HEK293 (cell line): ENCODE results near the gene NLK.

Source experiments
- CTCF ChIP-seq: fragments of 450-650 bp; formaldehyde crosslinking; IDR thresholded peaks from 2 replicates; pipeline ENCODE4 v1.5.1; 2016; ENCODE audit warnings: missing biosample characterization, missing genetic modification characterization
- GLI4 ChIP-seq: fragments of 450-650 bp; formaldehyde crosslinking; IDR thresholded peaks from 2 replicates; pipeline ENCODE4 v1.5.1; 2016; ENCODE audit warnings: missing biosample characterization, missing genetic modification characterization
- GLIS2 ChIP-seq: fragments of 450-650 bp; formaldehyde crosslinking; IDR thresholded peaks from 2 replicates; pipeline ENCODE4 v1.5.1; 2016; ENCODE audit warnings: missing biosample characterization, missing genetic modification characterization
- KLF17 ChIP-seq: fragments of 450-650 bp; formaldehyde crosslinking; IDR thresholded peaks from 2 replicates; pipeline ENCODE4 v1.5.1; 2016; ENCODE audit warnings: missing biosample characterization, missing genetic modification characterization
- MZF1 ChIP-seq: fragments of 450-650 bp; formaldehyde crosslinking; IDR thresholded peaks from 2 replicates; pipeline ENCODE4 v1.5.1; 2017; ENCODE audit warnings: missing biosample characterization, missing genetic modification characterization, borderline replicate concordance
- TCF7L2 ChIP-seq: IDR thresholded peaks from 2 replicates; pipeline ENCODE4 v1.6.1; 2011; ENCODE audit warnings: low read depth, mild to moderate bottlenecking, inconsistent platforms, low read length, moderate library complexity, borderline replicate concordance
- ZNF114 ChIP-seq: fragments of 450-650 bp; formaldehyde crosslinking; IDR thresholded peaks from 2 replicates; pipeline ENCODE4 v1.5.0; 2017; ENCODE audit warnings: missing biosample characterization, missing genetic modification characterization
- ZNF133 ChIP-seq: fragments of 450-650 bp; formaldehyde crosslinking; IDR thresholded peaks from 2 replicates; pipeline ENCODE4 v1.5.1; 2016; ENCODE audit warnings: missing biosample characterization, missing genetic modification characterization
- ZNF138 ChIP-seq: fragments of 450-650 bp; formaldehyde crosslinking; IDR thresholded peaks from 2 replicates; pipeline ENCODE4 v1.5.1; 2016; ENCODE audit warnings: missing biosample characterization, missing genetic modification characterization, borderline replicate concordance
- ZNF214 ChIP-seq: fragments of 450-650 bp; formaldehyde crosslinking; IDR thresholded peaks from 2 replicates; pipeline ENCODE4 v1.5.1; 2017; ENCODE audit warnings: missing biosample characterization, mild to moderate bottlenecking, missing genetic modification characterization, borderline replicate concordance
- ZNF239 ChIP-seq: fragments of 450-650 bp; formaldehyde crosslinking; IDR thresholded peaks from 2 replicates; pipeline ENCODE4 v1.5.1; 2016; ENCODE audit warnings: missing biosample characterization, missing genetic modification characterization

GRCh38 chr17:28211811-28212210 is 169.3 kb downstream of the NLK start:
- no peak for TF ChIP-seq CTCF
- no peak for TF ChIP-seq GLIS2 (tag by site-specific recombination)
- TF ChIP-seq ZNF114 (tag by site-specific recombination) = no peak
- no peak for TF ChIP-seq ZNF133 (tag by site-specific recombination)
- TF ChIP-seq ZNF239 (tag by site-specific recombination) = no peak
- no peak for TF ChIP-seq ZNF138
- TF ChIP-seq ZNF214 (tag by site-specific recombination) = no peak
- TF ChIP-seq GLI4 (tag by site-specific recombination) = no peak
- no peak for TF ChIP-seq MZF1 (tag by site-specific recombination)
- TF ChIP-seq KLF17 (tag by site-specific recombination) = no peak
- TF ChIP-seq TCF7L2 = no peak
